Right lobe of liver (tissue), 6 donors: Measurements from ENCODE around the gene DIPK1B. TPM values are rescaled to one million over a fixed set of nuclear protein-coding genes. Genes with fewer than 3 reads are reported as not detected.

Experiments used
- ATAC-seq, 4 donors: fragments of 200-7000 bp; cut with Tn5 transposase; one replicate each; pipeline ENCODE4 v1.9.1; 2020; ENCODE audit warnings: mild to moderate bottlenecking in 4 of 4, moderate library complexity in 4 of 4
- DNase-seq, 3 donors: peaks; one replicate each; pipeline ENCODE4 v3.0.0-alpha.2; 2020
- H3K27ac ChIP-seq, 3 donors: fragments of 200-600 bp; one replicate each; pipeline ENCODE4 v1.8.0; 2022
- H3K27me3 ChIP-seq, 2 donors: fragments of 200-600 bp; one replicate each; pipeline ENCODE4 v1.8.0; 2022
- H3K36me3 ChIP-seq, 4 donors: fragments of 200-600 bp; sonication (generic) in 1 of 4; one replicate each; pipeline versions ENCODE4 v1.5.1 to v1.8.0; 2017 to 2022; ENCODE audit warnings: control low read depth in 1 of 4
- H3K4me1 ChIP-seq, 4 donors: fragments of 200-600 bp; sonication (generic) in 1 of 4; one replicate each; pipeline versions ENCODE4 v1.5.1 to v1.8.0; 2017 to 2022; ENCODE audit warnings: control low read depth in 1 of 4
- H3K4me3 ChIP-seq, 3 donors: fragments of 200-600 bp; one replicate each; pipeline ENCODE4 v1.8.0; 2022
- H3K9me3 ChIP-seq, 4 donors: fragments of 200-600 bp; sonication (generic) in 1 of 4; one replicate each; pipeline versions ENCODE4 v1.5.1 to v1.8.0; 2017 to 2022; ENCODE audit warnings: control low read depth in 1 of 4
- POLR2A ChIP-seq: fragments of 450-650 bp; IDR thresholded peaks from one replicate; pipeline ENCODE4 v1.6.1; 2017; ENCODE audit warnings: antibody characterized with exemption, mild to moderate bottlenecking
- WGBS: methylation state at CpG from one replicate; pipeline ENCODE4 v1.1.6; 2018; ENCODE audit warnings: low coverage, low lambda C conversion rate; ENCODE audit not compliant: insufficient coverage; ENCODE audit errors: missing lambda C conversion rate; 5-methylcytosine and 5-hydroxymethylcytosine counted together
- intact Hi-C, 2 donors: fragments of 100-400 bp; cut with DNase I; formaldehyde crosslinking; loops; one replicate each; pipeline versions ENCODE4 v1.11.2 to v1.14.1; 2022
- total RNA-seq, 6 experiments: library from RNA; depleted of rRNA in 2 of 6; stranded (reverse); fragments of >200 nt in 2 of 6; fragmentation: NEBNext Ultra II Directional in 3 of 6; extraction: Animal tissue kit (Norgen Biotek cat#: 25700) in 3 of 6; gene quantifications; one replicate each; pipeline versions ENCODE4 v1.1.0 to v1.2.4, GENCODE V29; 2016 to 2023
- TF ChIP-seq, protein P1 (sequence below), 4 donors: fragments of 200-600 bp in 3 of 4; fragments of 450-650 bp in 1 of 4; IDR thresholded peaks; one replicate each; pipeline versions ENCODE4 v1.5.1 to v1.8.0; 2016 to 2022; ENCODE audit warnings: antibody characterized with exemption in 4 of 4, mild to moderate bottlenecking in 2 of 4
- donor health status: DM: no; HTN: yes; CAD: no.
- donor health status: DM: no; HTN: no; CAD: no.
- donor health status: DM: no; HTN: no; CAD: no.
- donor health status: DM: no; HTN: yes; CAD: no.
- donor health status: DM: no; HTN: yes; CAD: no.

DIPK1B gene
- total RNA-seq, 6 experiments from 2014 or later: 1.4 to 7.7 (median 5.1) TPM

DNA sequence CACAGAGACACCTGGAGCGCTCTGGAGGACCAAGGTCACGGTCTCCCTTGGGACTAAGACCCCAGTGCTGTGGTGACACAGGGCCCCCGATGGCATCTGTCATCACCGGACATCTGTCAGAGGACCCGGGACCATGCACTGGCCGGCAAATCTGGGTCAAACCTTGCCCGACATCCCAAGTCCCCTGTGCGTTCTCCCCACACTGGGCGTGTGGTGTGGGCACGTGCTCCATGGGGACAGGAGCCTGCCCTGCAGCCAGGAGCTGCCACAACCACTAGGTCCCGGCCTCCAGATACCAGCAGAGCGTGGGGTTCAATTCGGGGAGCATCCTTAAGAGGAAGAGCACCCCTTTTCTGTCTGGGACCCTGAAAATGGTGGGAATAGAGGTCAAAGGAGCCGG, 28.6 kb upstream of the DIPK1B start:
- peak in 2 of 3 donors; percentile 44 to 73 for DNase-seq
- intact Hi-C loops: no loop called here
- H3K27ac ChIP-seq: peak overlapping the region in 1 of 3 donors; percentile 43
- TF ChIP-seq POLR2A: no peak
- TF ChIP-seq, protein P1, sequence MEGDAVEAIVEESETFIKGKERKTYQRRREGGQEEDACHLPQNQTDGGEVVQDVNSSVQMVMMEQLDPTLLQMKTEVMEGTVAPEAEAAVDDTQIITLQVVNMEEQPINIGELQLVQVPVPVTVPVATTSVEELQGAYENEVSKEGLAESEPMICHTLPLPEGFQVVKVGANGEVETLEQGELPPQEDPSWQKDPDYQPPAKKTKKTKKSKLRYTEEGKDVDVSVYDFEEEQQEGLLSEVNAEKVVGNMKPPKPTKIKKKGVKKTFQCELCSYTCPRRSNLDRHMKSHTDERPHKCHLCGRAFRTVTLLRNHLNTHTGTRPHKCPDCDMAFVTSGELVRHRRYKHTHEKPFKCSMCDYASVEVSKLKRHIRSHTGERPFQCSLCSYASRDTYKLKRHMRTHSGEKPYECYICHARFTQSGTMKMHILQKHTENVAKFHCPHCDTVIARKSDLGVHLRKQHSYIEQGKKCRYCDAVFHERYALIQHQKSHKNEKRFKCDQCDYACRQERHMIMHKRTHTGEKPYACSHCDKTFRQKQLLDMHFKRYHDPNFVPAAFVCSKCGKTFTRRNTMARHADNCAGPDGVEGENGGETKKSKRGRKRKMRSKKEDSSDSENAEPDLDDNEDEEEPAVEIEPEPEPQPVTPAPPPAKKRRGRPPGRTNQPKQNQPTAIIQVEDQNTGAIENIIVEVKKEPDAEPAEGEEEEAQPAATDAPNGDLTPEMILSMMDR (IDR thresholded peaks at IDR 0.05): no peak
- no peaks in the 10 kb centered on the region for H3K9me3 ChIP-seq
- peaks cover 0 to 84% (median 40%) of the 10 kb centered on the region in 4 donors for H3K4me1 ChIP-seq
- H3K36me3 ChIP-seq: no peaks in the 10 kb centered on the region
- peak overlapping the region in 1 of 3 donors; percentile 14 for H3K4me3 ChIP-seq
- H3K27me3 ChIP-seq: no peaks in the 10 kb centered on the region
- peak in 1 of 4 donors; percentile 10 for ATAC-seq
- 37% methylated on average over 5 of the region's 14 CpGs for WGBS

DNA sequence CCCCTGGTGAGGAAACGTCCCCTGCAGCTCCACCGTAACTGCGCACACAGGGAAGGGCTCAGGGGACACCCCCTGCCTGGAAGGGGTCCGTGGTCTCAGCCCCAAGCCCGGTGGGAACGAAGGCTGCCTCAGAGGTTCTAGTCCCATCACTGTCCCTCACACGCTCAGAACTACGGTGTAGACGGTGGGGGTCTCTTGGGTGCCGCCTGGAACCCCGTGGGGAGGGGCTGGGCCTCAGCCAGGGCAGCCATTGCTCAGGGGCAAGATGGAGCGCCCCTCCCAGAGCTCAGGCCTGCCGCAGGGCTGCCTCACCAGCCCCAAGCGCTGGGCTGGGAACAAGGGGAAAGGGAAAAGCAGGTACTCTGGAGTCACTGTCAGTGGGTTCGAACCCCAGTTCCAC, 28.0 kb upstream of the DIPK1B start:
- Histone ChIP-seq H3K4me3 (no peak overlapping the region), H3K4me1 (peaks cover 0 to 84% (median 40%) of the 10 kb centered on the region in 4 donors), H3K27ac (peak overlapping the region in 1 of 3 donors; percentile 43), H3K9me3 (no peaks in the 10 kb centered on the region), H3K27me3 (no peaks in the 10 kb centered on the region), H3K36me3 (no peaks in the 10 kb centered on the region)
- DNase-seq (no peak), ATAC-seq (no peak)
- intact Hi-C loops: no loop called here
- WGBS: 87% methylated on average over 3 of the region's 15 CpGs
- TF ChIP-seq, protein P1 (IDR thresholded peaks at IDR 0.05): no peak
- no peak for TF ChIP-seq POLR2A

DNA sequence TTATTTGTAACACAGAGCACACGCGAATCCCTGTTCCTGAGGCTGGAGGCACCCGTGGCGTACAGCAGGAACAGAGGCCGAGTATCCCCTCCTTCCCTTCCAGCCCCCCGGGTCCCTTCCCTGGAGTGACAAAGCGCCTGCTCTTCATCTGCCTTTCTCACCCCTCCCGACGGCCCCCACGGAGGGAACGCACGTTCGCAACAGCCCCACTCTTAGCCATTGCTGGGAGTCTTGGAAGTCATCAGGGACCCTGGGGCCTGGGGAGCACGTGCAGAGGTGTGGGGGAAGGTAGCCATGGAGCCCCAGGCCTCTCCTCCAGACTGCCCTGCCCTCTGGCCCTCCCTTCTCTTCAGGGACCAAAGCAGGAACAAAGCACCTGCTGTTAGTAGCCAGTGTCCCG, 27.6 kb upstream of the DIPK1B start:
- H3K36me3 ChIP-seq: no peaks in the 10 kb centered on the region
- no peak overlapping the region for H3K27ac ChIP-seq

DNA sequence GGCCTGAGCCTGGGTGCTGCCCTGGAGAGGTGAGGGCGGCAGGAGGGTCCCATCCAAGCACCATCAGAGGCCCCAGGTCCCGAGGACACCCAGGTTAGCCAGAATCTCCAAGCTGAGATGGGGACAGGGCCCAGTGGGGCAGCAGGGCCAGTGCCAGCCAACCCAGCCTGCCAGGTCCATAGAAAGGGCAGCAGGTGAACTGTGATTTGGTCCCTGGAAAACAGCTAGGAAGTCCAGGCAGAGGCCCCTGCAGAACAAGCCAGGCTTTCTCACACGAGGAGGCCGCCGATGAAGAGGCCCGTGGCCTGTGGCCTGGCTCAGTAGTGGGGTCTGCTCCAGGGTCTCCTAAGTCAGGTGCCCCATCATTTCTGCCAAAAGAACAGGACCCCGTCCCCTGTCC, 27.2 kb upstream of the DIPK1B start:
- Histone ChIP-seq H3K9me3 (no peaks in the 10 kb centered on the region), H3K4me3 (peak overlapping the region; percentile 94 to 97 (median 95)), H3K4me1 (peaks cover 0 to 84% (median 41%) of the 10 kb centered on the region in 4 donors), H3K27me3 (no peaks in the 10 kb centered on the region), H3K27ac (no peak overlapping the region), H3K36me3 (no peaks in the 10 kb centered on the region)
- 13% methylated on average over 1 of the region's 7 CpGs for WGBS
- intact Hi-C loops: no loop called here
- DNase-seq: peak in 2 of 3 donors; percentile 27 to 55
- no peak for ATAC-seq
- TF ChIP-seq POLR2A: no peak
- TF ChIP-seq, protein P1 (IDR thresholded peaks at IDR 0.05): no peak

More for the DNA sequence above, 27.6 kb upstream of the DIPK1B start:
- TF ChIP-seq POLR2A: no peak
- TF ChIP-seq, protein P1 (IDR thresholded peaks at IDR 0.05): no peak
- 60% methylated on average over 3 of the region's 15 CpGs for WGBS
- intact Hi-C loops: no loop called here
- peaks cover 0 to 84% (median 40%) of the 10 kb centered on the region in 4 donors for H3K4me1 ChIP-seq
- no peaks in the 10 kb centered on the region for H3K27me3 ChIP-seq
- H3K9me3 ChIP-seq: no peaks in the 10 kb centered on the region
- DNase-seq (peak in 2 of 3 donors; percentile 19 to 52), ATAC-seq (no peak)
- H3K4me3 ChIP-seq: peak overlapping the region in 1 of 3 donors; percentile 97
